ENCODE measurements around the gene UNC5A. TPM values are rescaled to one million over a fixed set of nuclear protein-coding genes. Genes with fewer than 3 reads are reported as not detected.

UNC5A gene
- total and polyA plus RNA-seq, 10 of the 15 experiments (the other 5 are each of a cell fraction or from before 2014, with no cell fraction given) = not detected

DNA sequence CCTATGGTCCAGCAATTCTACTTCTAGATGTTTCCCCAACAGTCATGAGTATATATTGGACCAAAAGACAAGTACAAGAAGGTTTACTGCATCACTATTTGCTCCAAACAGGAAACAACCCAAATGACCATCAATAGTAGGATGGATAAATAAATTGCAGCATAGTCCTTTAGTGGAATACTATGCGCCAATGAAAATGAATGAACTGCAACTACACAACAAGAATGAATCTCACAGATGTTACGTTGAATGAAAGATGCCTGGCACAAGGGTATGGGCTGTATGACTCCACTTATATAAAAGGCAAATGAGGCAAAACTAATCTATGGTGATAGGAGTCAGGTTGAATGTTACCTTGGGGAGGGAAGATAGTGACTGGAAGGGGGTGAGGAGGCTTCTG is 48.6 kb upstream of the UNC5A start:
- H4K20me1 ChIP-seq (ENCODE audit: control insufficient read depth, insufficient read depth) = no peaks in the 10 kb centered on the region
- no peak overlapping the region for H2AFZ ChIP-seq (ENCODE audit: control insufficient read depth, low read depth, low read length)
- no peak for ATAC-seq
- H3K27ac ChIP-seq (ENCODE audit: control insufficient read depth, insufficient read depth) = no peak overlapping the region
- POLR2A ChIA-PET = no interaction called here
- H3K27me3 ChIP-seq (replicated peaks in 1 of 2; ENCODE audit: control insufficient read depth in 2 of 2, insufficient read depth in 2 of 2, low read length in 1 of 2) = no peaks in the 10 kb centered on the region
- H3K4me1 ChIP-seq (ENCODE audit: control insufficient read depth, insufficient read depth, low read length) = no peaks in the 10 kb centered on the region
- FAIRE-seq = no peak
- in situ Hi-C loops (cut with MboI) = no loop called here
- intact Hi-C loops (cut with micrococcal nuclease; ENCODE audit: unreplicated experiment) = no loop called here
- CTCF ChIA-PET = no interaction called here
- 36% methylated on average over 2 of the region's 2 CpGs for WGBS (ENCODE audit: insufficient coverage, insufficient replicate concordance, low lambda C conversion rate, missing lambda C conversion rate)
- RAD21 ChIA-PET (ENCODE audit: unreplicated experiment) = no interaction called here
- H3K79me2 ChIP-seq (ENCODE audit: control insufficient read depth, insufficient read depth, low read length) = no peaks in the 10 kb centered on the region
- DNase-seq (ENCODE audit: low read depth, low spot score) = no peak
- H3K4me3 ChIP-seq = no peak overlapping the region
- no peaks in the 10 kb centered on the region for H3K36me3 ChIP-seq (ENCODE audit: control insufficient read depth in 2 of 2, insufficient read depth in 2 of 2, low read length in 1 of 2)
- TF ChIP-seq MTA2 (IDR thresholded peaks at IDR 0.05; ENCODE audit: low read depth) (no peak), ESRRA (IDR thresholded peaks at IDR 0.05; ENCODE audit: low read length) (no peak), SUPT20H (IDR thresholded peaks at IDR 0.05; ENCODE audit: borderline replicate concordance, control insufficient read depth, low read depth, low read length) (no peak), POLR2AphosphoS2 (IDR thresholded peaks at IDR 0.05; ENCODE audit: low read depth, low read length) (no peak), MTA3 (IDR thresholded peaks at IDR 0.05; ENCODE audit: borderline replicate concordance, low read length) (no peak), MEF2A (IDR thresholded peaks at IDR 0.05; ENCODE audit: insufficient read depth, low read depth, low read length) (no peak), DPF2 (IDR thresholded peaks at IDR 0.05) (no peak), TBL1XR1 (IDR thresholded peaks at IDR 0.05; ENCODE audit: low read depth, low read length) (no peak), TCF7 (IDR thresholded peaks at IDR 0.05; ENCODE audit: borderline replicate concordance) (no peak), SUZ12 (IDR thresholded peaks at IDR 0.05; ENCODE audit: unreplicated experiment) (no peak), RAD51 (IDR thresholded peaks at IDR 0.05) (no peak), RELA (IDR thresholded peaks at IDR 0.05; ENCODE audit: borderline replicate concordance, partially characterized antibody) (no peak), PAX5 (IDR thresholded peaks at IDR 0.05; ENCODE audit: borderline replicate concordance, low read depth, low read length) (no peak), ZNF687 (IDR thresholded peaks at IDR 0.05) (no peak), EZH2 (IDR thresholded peaks at IDR 0.05; ENCODE audit: borderline replicate concordance, control insufficient read depth, low read depth, low read length) (no peak), NBN (IDR thresholded peaks at IDR 0.05) (no peak)
- SMC1A ChIA-PET (ENCODE audit: uncharacterized antibody, unreplicated experiment) = no interaction called here
- no peak overlapping the region for H3K4me2 ChIP-seq (ENCODE audit: control insufficient read depth, insufficient read depth)
- H3K9me3 ChIP-seq (replicated peaks; ENCODE audit: control insufficient read depth, insufficient read depth, low read length) = no peaks in the 10 kb centered on the region; the same call in 2 of the 3 replicates
- H3K9ac ChIP-seq (ENCODE audit: control insufficient read depth, insufficient read depth, low read length) = no peak overlapping the region
- BruUV-seq (replicated peaks) = no TSS peak

Measured in GM12878 (cell line).